Endothelial cell of umbilical vein (primary cell): ENCODE measurements around the gene ADD2. TPM values are rescaled to one million over a fixed set of nuclear protein-coding genes. Genes with fewer than 3 reads are reported as not detected.

ENCODE experiments used
- BruUV-seq: library from RNA; stranded (reverse); fragments of 400-500 nt; replicated peaks from 2 replicates; lab custom pipeline; 2021; lab: Mats Ljungman, UMichigan
- CTCF ChIA-PET: fragments of 300-600, 350-600 bp; sonication (Branson Sonifier 250); formaldehyde crosslinking; loops from one replicate; lab custom pipeline; 2021; ENCODE audit warnings: antibody characterized with exemption, inconsistent platforms; lab: Charles Lee
- POLR2A ChIA-PET: fragments of 300-600, 350-600 bp; sonication (Branson Sonifier 250); formaldehyde crosslinking; loops from one replicate; lab custom pipeline; 2021; ENCODE audit warnings: antibody characterized with exemption, inconsistent platforms; lab: Charles Lee
- DNase-seq: peaks from one replicate; pipeline ENCODE4 v3.0.0-alpha.2; 2011; ENCODE audit warnings: low read depth, low spot score
- FAIRE-seq: peaks from 2 replicates; lab custom pipeline; 2011; peaks lifted over from hg19 to GRCh38; lab: Jason Lieb, UNC
- H2AFZ ChIP-seq: 2 replicates; pipeline ENCODE4 v1.6.0; 2012; ENCODE audit warnings: low read depth, low read length, control low read depth, inconsistent platforms
- H3K27ac ChIP-seq: 2 replicates; pipeline ENCODE4 v1.5.1; 2011; ENCODE audit warnings: low read depth, mild to moderate bottlenecking, control low read depth, low read length, moderate library complexity; ENCODE audit not compliant: insufficient read depth
- H3K27me3 ChIP-seq, 2 experiments: 2 replicates each; pipeline versions ENCODE4 v1.6.0 to v1.6.1; 2011; ENCODE audit warnings: low read length in 2 of 2, mixed read lengths in 1 of 2; ENCODE audit not compliant: control insufficient read depth in 2 of 2, insufficient read depth in 2 of 2
- H3K36me3 ChIP-seq, 2 experiments: 2 replicates in 1 of 2; 3 replicates in 1 of 2; pipeline ENCODE4 v1.5.1; 2011; ENCODE audit warnings: low read length in 2 of 2, mild to moderate bottlenecking in 1 of 2, moderate library complexity in 1 of 2; ENCODE audit not compliant: control insufficient read depth in 2 of 2, insufficient read depth in 2 of 2; ENCODE audit errors: extremely low read depth in 1 of 2
- H3K4me1 ChIP-seq: 3 replicates; pipeline ENCODE4 v1.5.1; 2011; ENCODE audit warnings: mild to moderate bottlenecking, low read length; ENCODE audit not compliant: control insufficient read depth, insufficient read depth; ENCODE audit errors: extremely low read depth
- H3K4me2 ChIP-seq: 2 replicates; pipeline ENCODE4 v1.6.1; 2011; ENCODE audit warnings: low read length, control low read depth, mixed read lengths; ENCODE audit not compliant: insufficient read depth
- H3K4me3 ChIP-seq, 3 experiments: fragments of 200-600 bp in 1 of 3; sonication (generic), shearing (Covaris generic) in 1 of 3; replicated peaks in 1 of 3; 2 replicates each; pipeline ENCODE4 v1.5.1; 2011 to 2016; ENCODE audit warnings: control low read depth in 3 of 3, low read length in 3 of 3, mild to moderate bottlenecking in 2 of 3, inconsistent platforms in 1 of 3, low read depth in 1 of 3, moderate library complexity in 1 of 3; ENCODE audit not compliant: insufficient read depth in 1 of 3
- H3K79me2 ChIP-seq: 2 replicates; pipeline ENCODE4 v1.6.0; 2012; ENCODE audit warnings: low read length, inconsistent platforms; ENCODE audit not compliant: control insufficient read depth, insufficient read depth
- H3K9ac ChIP-seq: replicated peaks from 2 replicates; pipeline ENCODE3; 2011; ENCODE audit warnings: low read length, control low read depth; ENCODE audit not compliant: insufficient read depth; ENCODE audit errors: extremely low read depth
- H3K9me1 ChIP-seq: replicated peaks from 3 replicates; pipeline ENCODE4 v1.6.0; 2011; ENCODE audit warnings: mild to moderate bottlenecking, low read length; ENCODE audit not compliant: control insufficient read depth, insufficient read depth; ENCODE audit errors: extremely low read depth
- H3K9me3 ChIP-seq: replicated peaks from 2 replicates; pipeline ENCODE4 v1.5.1; 2012; ENCODE audit warnings: low read length, inconsistent platforms; ENCODE audit not compliant: control insufficient read depth, insufficient read depth
- H4K20me1 ChIP-seq: replicated peaks from 2 replicates; pipeline ENCODE3; 2011; ENCODE audit warnings: mild to moderate bottlenecking, low read length; ENCODE audit not compliant: control insufficient read depth, insufficient read depth; ENCODE audit errors: extremely low read depth
- EZH2 ChIP-seq: IDR thresholded peaks from 2 replicates; pipeline ENCODE4 v1.6.1; 2012; ENCODE audit warnings: borderline replicate concordance, low read depth, mild to moderate bottlenecking, moderate library complexity, low read length, inconsistent platforms; ENCODE audit not compliant: severe bottlenecking
- FOS ChIP-seq: IDR thresholded peaks from 2 replicates; pipeline ENCODE4 v1.6.1; 2011; ENCODE audit warnings: mild to moderate bottlenecking, low read length, moderate library complexity, borderline replicate concordance; ENCODE audit not compliant: insufficient read depth
- GATA2 ChIP-seq: IDR thresholded peaks from 2 replicates; pipeline ENCODE4 v1.7.0; 2011; ENCODE audit warnings: low read depth, mild to moderate bottlenecking, moderate library complexity, mixed read lengths, low read length; ENCODE audit not compliant: insufficient read length, insufficient read depth
- JUN ChIP-seq: IDR thresholded peaks from 2 replicates; pipeline ENCODE4 v1.6.1; 2011; ENCODE audit warnings: borderline replicate concordance, low read depth; ENCODE audit not compliant: insufficient read length, insufficient read depth
- MAX ChIP-seq: IDR thresholded peaks from 2 replicates; pipeline ENCODE4 v1.6.1; 2011; ENCODE audit not compliant: insufficient read depth, insufficient read length
- MYC ChIP-seq: IDR thresholded peaks from one replicate; pipeline ENCODE4 v1.6.1; 2011; ENCODE audit warnings: mild to moderate bottlenecking, low read depth, low read length
- POLR2A ChIP-seq: IDR thresholded peaks from 2 replicates; pipeline ENCODE4 v1.6.1; 2012; ENCODE audit warnings: low read depth, mild to moderate bottlenecking, control low read depth, low read length
- POLR2AphosphoS5 ChIP-seq: IDR thresholded peaks from 2 replicates; pipeline ENCODE4 v1.6.1; 2012; ENCODE audit warnings: low read depth, mild to moderate bottlenecking, control low read depth, low read length, moderate library complexity; ENCODE audit not compliant: insufficient read depth
- dilution Hi-C: fragments of 300-500 bp; cut with MboI; formaldehyde crosslinking; loops from one replicate; pipeline ENCODE4 v1.15.0; 2019; ENCODE audit warnings: low sequenced_read_pairs; ENCODE audit not compliant: extremely low pct_ligation_motif_present
- intact Hi-C: fragments of 100-400 bp; cut with micrococcal nuclease; formaldehyde crosslinking; loops from one replicate; pipeline ENCODE4 v1.10.0; 2022
- polyA plus RNA-seq, 4 experiments: library from polyadenylated mRNA; depleted of rRNA in 3 of 4; stranded (reverse) in 3 of 4; unstranded in 1 of 4; fragments of >200 nt; gene quantifications; 2 replicates each; pipeline versions ENCODE4 v1.2.1 to v1.2.3, GENCODE V29; 2011 to 2012; ENCODE audit warnings: missing spikeins in 1 of 4
- total RNA-seq: library from RNA; stranded (reverse); gene quantifications from 2 replicates; pipeline ENCODE4 v1.2.3, GENCODE V29; 2021
- TF ChIP-seq, protein P1 (sequence below), 2 donors: IDR thresholded peaks; 1 replicate in 1 of 2; 2 replicates in 1 of 2; pipeline ENCODE4 v1.5.1; 2011; ENCODE audit warnings: low read length in 2 of 2, mild to moderate bottlenecking in 2 of 2, moderate library complexity in 2 of 2, control low read depth in 1 of 2, inconsistent platforms in 1 of 2, low read depth in 1 of 2; ENCODE audit not compliant: insufficient read depth in 1 of 2; ENCODE audit errors: extremely low read depth in 1 of 2

The ADD2 gene
- total and polyA plus RNA-seq, 2 donors (not counting 3 experiments of a cell fraction or from before 2014, with no cell fraction given): 0.17 TPM; not detected in 1

- intact Hi-C loops: no loop called here
These were observed 49.4 kb upstream of the ADD2 start for GRCh38 chr2:70817284-70817954.

More at GRCh38 chr2:70817284-70817954, 49.4 kb upstream of the ADD2 start:
- BruUV-seq: no TSS peak
- Histone ChIP-seq H3K9ac (no peak overlapping the region), H2AFZ (no peak overlapping the region), H3K9me1 (no peaks in the 10 kb centered on the region), H3K4me1 (no peaks in the 10 kb centered on the region), H3K27me3 (peaks cover 10 to 14% of the 10 kb centered on the region in 2 experiments), H3K27ac (no peak overlapping the region), H3K9me3 (no peaks in the 10 kb centered on the region), H3K79me2 (no peaks in the 10 kb centered on the region), H3K4me3 (no peak overlapping the region), H3K36me3 (no peaks in the 10 kb centered on the region), H4K20me1 (no peaks in the 10 kb centered on the region), H3K4me2 (no peak overlapping the region)
- ChIA-PET POLR2A (no interaction called here), CTCF (no interaction called here)
- TF ChIP-seq FOS (no peak), MAX (no peak), MYC (no peak), JUN (no peak), GATA2 (no peak), EZH2 (no peak), POLR2AphosphoS5 (no peak), POLR2A (no peak)
- TF ChIP-seq, protein P1, sequence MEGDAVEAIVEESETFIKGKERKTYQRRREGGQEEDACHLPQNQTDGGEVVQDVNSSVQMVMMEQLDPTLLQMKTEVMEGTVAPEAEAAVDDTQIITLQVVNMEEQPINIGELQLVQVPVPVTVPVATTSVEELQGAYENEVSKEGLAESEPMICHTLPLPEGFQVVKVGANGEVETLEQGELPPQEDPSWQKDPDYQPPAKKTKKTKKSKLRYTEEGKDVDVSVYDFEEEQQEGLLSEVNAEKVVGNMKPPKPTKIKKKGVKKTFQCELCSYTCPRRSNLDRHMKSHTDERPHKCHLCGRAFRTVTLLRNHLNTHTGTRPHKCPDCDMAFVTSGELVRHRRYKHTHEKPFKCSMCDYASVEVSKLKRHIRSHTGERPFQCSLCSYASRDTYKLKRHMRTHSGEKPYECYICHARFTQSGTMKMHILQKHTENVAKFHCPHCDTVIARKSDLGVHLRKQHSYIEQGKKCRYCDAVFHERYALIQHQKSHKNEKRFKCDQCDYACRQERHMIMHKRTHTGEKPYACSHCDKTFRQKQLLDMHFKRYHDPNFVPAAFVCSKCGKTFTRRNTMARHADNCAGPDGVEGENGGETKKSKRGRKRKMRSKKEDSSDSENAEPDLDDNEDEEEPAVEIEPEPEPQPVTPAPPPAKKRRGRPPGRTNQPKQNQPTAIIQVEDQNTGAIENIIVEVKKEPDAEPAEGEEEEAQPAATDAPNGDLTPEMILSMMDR (IDR thresholded peaks at IDR 0.05; ENCODE audit: extremely low read depth in 1 of 2, insufficient read depth in 1 of 2, low read depth in 1 of 2, low read length in 2 of 2): no peak
- no peak for DNase-seq
- dilution Hi-C loops: no loop called here
- FAIRE-seq: no peak
